GM18951 (cell line): ENCODE data around the gene STARD10.

ENCODE experiments used
- POLR2A ChIP-seq: IDR thresholded peaks from 4 replicates; pipeline ENCODE4 v1.6.1; 2011; ENCODE audit warnings: mild to moderate bottlenecking; ENCODE audit not compliant: insufficient read length, insufficient read depth; ENCODE audit errors: extremely low read depth
- in situ Hi-C: fragments of 300-500 bp; cut with MboI; formaldehyde crosslinking; loops from one replicate; pipeline ENCODE4 v1.12.0; 2022; ENCODE audit warnings: low sequenced_read_pairs, mixed read lengths, inconsistent platforms; ENCODE audit not compliant: unreplicated experiment

STARD10 gene

DNA sequence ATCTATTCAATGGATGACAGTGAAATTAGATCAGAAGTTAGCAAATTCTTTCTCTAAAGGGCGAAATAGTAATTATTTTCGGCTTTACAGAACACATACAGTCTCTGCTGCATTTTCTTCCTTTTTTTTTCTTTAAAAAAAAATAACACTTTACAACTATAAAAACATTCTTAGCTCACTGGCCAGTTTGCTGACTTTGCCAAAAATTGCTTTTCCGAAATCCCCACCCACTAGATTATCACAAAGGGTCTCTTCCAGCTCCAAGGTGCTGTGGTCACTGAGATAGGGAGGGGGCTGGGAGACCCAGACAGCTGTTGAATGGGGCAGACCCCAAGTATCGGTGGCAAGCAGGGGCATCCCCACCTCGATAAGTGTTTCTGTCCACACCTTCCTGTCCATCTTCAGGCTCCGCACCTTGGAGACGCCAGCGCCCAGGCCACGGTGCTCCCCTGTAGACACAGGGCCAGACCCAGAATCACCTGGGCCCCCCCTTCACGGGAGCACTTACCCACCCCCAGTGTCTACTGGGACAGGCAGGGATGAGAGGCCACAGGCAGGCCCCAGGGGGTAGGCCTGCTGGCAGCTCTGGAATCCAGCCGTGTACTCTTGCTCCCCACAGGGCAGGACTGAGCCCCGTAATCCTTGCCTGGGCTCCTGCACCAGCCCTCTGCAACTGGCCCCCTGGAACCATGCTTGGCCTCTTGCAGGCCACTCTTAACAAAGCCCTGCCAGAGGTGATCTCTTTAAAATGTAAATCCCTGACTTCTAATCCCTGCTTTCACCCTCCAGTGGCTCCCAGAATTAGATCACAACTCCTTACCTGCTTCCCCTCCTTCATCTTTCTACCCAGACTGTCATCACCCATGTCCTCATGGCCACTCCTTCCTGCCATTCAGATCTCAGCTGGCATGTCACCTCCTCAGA lies 88.1 kb downstream of the STARD10 start:
- in situ Hi-C loops: no loop called here
- no peak for TF ChIP-seq POLR2A

DNA sequence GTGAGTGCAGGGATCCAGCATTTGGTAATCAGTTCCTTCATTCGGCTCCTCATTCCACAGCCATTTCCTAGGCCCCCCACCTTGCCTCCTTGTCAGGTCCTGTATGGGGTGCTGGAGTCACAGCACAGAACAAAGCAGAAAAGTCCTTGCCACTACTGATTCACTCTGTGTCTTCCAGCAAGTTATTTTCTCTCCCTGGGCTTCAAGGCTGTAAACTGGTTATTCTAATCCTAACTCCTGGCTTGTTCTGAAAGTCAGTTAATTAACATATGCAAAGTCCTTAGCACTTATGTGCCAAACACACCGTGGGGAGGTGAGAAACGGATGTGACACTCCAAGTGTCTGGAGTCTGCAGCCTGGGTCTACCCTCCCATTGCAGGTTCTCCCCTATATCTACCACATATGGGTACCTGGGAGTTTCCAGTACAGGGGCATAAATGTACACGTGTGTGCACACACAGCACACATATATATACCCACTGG lies 89.0 kb downstream of the STARD10 start:
- in situ Hi-C loops: no loop called here
- TF ChIP-seq POLR2A: no peak
